GM21737 (cell line): ENCODE measurements around the gene VAV2.

ENCODE experiments used
- ATAC-seq: cut with Tn5 transposase; IDR thresholded peaks from one replicate; pipeline ENCODE4 v1.9.1; 2021; ENCODE audit warnings: mild to moderate bottlenecking, moderate library complexity; ENCODE audit not compliant: unreplicated experiment

VAV2 gene

GRCh38 chr9:133735415-133735775 is 256.7 kb downstream of the VAV2 start:
- ATAC-seq = no peak

DNA sequence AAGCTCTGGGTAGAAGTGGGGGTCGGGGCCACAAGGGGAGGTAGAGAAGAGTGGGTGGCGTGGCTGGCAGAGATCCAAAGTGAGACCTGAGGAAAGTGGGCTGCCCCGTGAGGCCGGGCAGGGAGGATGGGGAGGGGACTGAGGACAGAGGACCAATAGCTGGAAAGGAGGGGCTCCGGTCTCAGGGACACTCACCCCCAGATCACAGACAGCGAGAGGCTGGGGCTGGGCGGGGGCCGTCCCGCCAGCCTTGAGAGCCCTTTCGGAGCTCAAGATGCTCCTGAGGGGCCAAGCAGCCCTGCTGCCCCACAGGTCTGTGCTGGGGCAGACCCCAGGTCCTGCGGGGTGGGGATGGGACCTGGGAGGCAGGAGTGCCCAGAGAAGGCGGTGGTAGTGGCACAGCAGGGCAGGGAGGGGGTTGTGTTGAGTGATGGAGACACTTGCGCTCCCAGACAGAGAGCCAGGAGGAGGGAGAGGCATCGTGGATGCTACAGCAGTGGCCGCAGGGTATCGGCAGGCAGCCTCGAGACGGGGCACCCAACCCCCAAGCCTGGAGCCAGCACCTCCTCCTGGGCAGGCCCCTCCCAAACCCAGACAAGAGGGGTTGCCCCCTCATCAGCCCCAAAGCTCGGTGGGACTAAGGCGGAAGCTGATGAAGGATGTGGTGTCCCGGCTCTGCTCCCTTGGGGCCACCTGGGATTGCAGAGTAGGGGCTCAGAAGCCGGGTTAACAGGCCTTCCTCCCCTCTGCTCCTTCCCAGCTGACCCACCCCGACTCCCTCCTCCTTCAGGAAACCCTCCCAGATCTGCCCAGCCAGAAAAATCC is 257.3 kb downstream of the VAV2 start:
- ATAC-seq = no peak

DNA sequence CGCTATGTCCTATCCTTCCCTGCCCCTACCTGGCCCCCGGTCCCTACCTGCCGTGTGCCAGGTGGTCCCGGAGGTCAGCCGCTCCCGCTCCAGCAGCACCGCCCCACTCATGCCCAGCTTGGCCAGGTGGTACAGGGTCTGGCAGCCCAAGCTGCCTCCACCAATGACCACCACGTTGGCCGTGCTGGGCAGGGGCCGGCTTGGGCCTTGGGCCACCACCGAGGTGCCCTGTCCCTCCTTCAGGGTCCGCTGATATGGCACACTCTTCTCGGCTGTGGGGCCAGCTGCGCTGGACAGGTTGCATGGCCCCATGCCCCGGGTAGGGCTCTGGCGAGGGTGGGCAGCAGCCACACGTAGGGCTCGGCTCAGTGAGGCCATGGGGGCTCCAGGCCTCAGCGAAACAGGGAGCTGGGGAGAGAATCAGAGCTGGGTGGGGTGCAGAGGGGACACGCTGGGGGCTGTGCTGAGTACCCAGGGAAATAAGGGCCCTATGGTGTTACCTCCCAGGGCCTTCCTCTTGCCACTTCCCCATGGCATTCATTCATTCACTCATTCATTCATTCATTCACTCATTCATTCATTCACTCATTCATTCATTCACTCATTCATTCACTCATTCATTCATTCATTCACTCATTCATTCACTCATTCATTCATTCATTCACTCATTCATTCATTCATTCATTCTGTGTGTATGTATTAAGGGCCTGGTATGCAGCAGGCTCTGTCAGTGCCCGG is 258.2 kb downstream of the VAV2 start:
- ATAC-seq = no peak

DNA sequence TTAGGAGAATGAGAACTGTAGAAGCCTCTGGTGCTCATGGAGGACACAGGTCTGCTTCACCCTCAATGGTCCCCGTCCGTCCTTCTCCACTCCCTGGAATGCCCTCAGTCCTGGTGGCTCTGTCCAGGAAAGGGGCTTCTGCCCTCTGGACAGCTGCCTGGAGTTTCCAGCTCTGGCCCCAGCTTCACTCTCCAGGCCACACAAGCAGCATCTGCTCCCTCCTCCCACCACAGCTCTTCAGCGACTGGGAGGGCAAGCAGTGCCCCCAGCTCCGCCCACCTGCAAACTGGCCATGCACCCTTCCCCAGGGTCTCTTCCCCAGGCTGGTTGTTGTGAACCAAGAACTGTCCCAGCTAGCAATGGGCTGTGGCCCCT is 258.7 kb downstream of the VAV2 start:
- ATAC-seq = no peak

DNA sequence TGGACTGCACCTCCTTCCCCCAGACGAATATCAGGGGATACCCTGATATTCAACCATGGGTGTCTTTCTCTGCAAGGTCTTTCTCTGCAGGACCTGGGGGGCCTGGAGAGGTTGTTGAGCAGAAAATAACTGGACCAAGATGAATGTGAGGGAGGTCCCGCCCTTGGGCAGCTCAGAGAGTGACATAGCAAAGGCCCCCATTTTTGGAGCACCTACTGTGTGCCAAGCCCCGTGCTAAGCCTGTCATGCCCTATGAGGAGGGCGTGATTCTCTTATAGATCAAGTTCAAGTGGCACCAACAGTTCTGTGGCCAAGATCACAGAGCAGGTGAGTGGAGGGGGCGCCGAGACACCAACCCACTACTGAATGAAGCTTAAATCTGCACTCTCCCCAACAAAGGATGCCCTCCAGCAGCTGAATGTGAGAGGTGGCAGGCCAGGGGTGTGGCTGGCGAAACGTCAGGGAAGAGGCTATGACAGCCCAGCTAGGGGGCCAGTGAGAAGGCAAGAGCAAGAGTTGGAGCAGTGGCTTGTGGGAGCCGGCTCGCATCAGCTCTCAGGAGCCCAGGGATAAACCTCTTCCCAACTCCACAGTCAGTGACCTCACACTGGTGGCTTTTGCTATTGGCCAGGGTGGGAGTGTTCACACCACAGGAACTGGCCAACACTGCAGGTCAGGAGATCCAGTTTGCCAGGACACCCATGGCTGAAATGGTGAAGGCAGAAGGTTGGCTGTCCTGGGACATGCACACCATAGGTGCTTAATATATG is 259.3 kb downstream of the VAV2 start:
- no peak for ATAC-seq

- ATAC-seq = no peak
Observed at GRCh38 chr9:133731876-133732638, 260.1 kb downstream of the VAV2 start.

DNA sequence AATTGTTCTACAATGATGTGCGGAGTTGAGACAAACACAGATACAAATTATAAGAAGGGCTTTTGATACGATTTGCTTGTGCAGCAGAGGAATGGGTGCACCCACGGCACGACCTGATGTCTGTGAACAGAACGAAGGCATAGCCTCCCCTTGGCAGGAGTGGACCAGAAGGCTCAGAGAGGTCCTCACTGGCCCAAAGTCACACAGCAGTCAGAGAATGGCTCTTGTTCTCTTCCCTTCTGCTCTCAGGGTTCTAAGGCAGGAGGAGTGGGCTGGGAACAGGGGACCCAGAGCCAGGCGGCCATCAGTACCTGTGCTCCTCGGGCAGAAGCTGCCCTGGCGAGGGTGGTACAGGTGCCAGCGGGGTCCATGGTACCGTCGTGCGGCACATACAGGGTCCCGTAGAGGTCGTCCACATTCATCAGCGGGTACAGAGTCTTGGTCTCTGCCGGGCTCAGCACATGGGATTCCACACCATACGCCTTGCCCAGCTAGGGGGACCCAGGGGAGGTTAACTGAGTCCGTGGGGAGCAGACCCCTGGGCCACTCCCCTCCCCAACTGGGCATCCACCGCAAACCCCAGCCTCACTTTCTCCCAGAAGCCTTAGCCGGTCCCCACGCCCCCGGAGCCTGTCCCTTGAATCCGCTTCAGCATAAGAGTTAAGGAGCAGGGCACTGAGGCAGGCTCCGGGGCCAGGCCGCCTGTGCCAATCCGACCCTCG is 261.0 kb downstream of the VAV2 start:
- ATAC-seq = no peak

DNA sequence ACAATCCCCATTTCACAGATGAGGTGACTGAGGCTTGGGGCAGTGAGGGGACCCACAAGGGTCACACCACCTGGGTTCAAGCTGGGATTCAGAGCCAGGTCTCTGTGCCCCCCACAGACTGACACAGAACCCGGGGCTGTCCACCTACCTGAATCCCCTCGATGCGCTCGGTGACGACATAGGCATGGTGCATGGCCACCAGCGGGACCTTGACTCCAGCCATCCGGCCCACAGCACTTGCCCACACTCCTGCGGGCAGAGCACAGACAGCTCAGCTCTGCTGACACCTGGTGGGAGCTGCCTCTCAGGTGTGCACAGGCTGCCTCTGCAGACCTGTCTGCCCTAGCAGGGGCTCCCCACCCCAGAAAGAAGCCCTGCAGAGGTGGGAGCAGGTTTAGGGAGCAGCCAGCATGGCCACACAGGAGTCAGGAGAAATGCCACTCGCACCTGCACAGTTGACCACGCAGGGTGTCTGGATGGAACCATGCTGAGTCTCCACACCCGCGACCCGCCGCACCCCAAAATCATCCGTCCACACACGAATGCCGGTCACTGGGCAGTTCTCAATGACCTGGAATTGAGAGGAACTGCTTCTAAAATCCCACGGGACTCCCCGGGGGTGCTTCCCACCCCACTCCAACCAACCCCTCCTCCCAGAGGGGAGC is 262.4 kb downstream of the VAV2 start:
- ATAC-seq = no peak

DNA sequence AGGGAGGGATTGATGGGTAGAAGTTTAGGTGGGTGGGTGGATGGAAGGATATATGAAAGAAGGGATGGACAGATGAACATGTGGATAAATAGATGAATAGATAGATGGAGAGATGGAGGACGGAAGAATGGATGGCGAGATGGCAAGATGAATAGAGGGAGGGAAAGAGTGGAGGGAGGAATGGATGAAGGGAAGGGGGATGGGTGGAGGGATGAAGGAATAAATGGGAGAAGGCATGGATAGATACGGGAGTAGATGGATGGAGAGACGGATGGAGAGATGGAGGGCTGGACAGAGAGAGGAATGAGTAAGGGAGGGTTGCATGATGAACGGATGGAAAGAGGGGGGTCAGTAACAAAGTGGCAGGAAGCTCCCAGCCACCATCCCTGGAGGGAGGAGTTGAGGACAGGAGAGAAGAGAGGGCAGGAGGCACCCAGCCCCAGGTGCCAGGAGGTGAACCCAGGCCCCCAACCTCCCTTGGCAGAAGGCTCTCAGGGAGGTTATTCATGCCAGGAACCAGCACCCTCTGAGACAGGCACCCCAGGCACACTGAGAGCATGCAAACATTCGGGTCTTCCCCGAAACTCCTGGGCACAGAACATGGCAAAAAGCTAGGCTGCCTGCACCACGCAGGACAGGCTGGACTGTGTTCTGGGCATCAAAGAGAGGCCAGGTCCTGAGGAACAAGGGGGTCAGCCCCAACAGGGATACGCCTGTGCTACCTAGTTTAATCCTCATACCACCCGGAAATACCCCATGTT is 263.1 kb downstream of the VAV2 start:
- ATAC-seq = no peak

DNA sequence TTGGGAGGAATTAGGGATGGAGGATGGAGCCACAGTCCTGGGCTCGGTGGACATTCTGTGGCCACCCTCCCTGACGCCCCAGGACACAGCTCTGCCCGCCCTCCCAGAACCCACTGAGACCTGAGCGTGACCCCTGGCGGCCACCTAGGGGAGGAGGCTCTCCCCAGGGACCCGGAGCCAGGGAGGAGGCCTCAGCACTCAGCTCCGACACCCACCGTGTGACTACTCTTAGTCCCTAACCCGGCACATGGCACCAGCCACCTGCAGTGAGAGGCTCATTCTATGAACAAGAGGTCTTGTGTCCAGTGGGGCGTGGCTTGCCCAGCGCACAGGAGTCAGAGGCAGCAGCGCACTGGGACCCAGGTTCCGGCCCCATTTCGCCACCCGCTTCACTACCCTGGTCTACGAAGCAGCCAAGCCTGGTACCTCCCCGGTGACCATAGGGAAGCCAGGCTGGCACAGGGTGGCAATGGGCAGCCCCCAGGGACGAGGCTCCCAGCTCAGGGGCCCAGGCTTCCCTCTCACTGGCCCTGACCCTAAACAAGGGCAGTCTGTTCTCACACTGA is 264.2 kb downstream of the VAV2 start:
- ATAC-seq = no peak

DNA sequence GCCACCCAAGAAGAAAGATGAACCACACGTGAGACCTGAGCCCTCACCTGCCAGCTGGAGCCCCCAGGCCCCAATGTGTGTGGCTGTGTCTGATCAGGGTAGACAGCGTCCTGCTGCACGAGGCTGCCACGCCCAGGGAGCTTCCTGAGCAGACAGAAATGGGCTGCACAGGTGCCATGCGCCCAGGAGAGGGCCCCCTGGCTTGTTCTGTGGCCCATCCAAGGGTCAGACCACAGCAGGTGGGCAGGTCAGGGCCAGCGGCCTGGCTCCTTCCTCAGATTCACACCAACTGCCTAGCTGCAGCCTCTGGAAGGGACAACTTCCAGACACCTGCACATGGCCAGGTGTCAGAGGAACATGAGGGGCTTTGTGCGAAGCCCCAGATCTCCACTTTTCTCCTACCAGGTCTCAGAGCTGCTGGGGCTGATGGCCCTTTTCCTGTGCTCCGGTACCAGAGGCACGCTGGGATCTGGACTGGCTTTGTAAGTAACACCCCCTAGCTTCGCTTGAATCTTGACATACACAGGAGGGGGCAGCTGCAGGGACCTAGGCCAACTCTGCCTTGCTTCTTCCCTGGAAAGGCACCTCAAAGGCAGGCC is 264.7 kb downstream of the VAV2 start:
- ATAC-seq = no peak

GRCh38 chr9:133726401-133727276 is 265.5 kb downstream of the VAV2 start:
- ATAC-seq = no peak

DNA sequence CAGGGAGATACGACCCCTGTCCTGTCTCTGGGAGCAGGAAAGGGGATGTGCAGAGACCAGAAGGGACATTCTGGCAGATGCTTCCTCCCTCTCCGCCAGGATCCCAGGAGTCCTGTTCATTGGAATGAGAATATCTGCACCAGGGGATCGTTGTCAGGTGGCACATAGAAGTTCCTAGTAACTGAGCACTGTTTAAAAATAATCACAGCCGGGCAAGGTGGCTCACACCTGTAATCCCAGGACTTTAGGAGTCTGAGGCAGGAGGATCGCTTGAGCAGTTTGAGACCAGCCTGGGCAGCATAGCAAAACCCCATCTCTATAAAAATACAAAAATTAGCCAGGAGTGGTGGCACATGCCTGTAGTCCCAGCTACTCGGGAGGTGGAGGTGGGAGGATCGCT is 266.2 kb downstream of the VAV2 start:
- no peak for ATAC-seq

DNA sequence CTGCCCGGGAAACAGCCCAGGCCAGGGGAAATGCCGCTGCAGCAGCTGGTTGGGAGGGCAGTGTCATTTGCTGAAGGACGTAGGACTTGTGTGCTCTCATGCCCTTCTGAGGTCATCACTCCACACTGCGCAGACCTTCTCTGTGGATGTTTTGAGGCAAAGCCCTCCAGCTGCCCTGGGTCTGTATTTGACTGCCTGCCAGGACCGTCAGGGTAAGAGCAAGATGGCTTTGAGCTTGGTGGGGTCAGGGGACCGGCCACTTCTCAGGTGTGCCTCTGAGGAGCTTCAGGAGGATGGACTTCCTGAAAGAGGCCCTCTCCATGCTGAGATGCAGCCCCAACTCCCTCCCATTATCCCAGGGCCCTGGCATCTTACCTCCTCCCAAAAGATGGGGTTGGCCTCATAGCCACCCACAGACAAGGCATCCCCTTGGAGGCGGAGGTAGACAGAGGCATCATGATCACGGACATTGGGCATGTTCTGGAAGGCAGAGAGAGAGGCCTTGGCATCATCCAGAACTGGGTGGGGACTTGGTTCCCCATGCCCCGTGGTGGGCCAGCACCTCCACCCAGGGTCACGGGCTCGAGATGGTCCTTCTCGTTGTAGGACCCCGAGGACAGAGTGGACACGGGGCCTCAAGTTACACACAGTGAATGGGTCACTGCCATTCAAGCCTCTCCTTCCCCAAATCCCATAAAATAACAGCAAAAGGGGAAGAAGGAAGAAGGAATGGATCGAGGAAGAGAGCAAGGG is 273.4 kb downstream of the VAV2 start:
- ATAC-seq = no peak

DNA sequence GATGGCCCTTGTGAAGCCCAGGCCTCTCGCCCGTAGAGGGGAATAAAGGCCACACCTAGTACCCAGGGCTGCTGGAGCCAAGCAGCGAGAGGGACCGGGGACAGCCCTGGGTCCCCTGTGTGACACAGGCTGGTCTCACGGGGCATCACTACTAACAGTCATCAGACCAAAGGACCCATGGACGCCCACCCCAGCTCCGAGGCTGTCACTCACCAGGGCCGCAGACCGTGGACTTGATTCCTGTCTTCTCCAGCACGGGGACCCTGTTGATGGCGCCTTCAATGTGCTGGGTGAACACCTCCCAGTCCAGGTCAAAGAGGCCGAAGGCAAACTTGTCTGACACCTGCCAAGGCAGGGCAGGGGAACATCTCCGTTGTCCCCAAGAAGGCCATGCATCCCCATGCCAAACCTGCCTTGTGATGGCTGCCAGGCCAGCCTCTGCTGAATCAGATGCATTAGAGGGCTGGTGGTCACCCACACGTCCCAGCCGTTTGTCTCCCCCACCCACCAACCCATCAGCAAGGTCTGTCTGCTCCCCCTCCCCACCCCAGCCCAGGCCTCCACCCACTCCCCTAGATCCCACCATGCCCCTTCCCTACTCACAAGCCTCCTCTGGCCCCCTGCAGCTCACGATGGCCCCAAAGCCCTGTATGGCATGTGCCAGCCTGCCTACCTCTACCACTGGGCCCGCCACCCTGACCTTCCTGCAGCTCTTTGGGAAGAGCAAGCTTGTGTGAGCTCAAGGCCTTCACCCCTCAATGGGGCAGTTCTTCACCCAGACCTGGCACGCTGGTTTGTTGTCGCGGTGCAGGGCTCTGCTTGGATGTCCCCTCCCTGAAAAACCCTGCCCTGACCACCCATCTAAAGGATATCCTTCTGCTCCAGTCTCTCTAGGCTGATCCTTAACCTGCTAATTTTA is 274.8 kb downstream of the VAV2 start:
- no peak for ATAC-seq
